ENCODE results near the gene ARHGAP12.

ARHGAP12 gene

DNA sequence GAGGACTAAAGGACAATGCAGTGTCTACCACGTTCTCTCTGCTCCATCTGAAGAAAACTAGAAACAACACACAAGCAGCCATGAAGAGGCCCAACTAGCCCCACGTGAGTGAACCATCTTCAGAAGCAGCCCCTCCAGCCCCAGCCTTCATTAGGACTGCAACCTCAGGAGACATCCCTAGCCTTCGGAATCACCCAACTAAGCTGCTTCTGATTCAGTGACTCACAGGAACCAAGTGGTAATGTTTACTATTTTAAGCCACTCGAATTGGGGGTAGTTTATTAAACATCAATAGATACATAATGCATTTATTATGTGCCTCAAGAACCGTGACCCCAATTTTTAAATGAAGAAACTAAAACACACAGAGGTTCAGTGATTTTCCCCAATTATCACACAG lies 22.6 kb downstream of the ARHGAP12 start:
- no peak overlapping the region for H3K4me3 ChIP-seq (ENCODE audit: low read depth, low read length)
- no peaks in the 10 kb centered on the region for H3K4me1 ChIP-seq (ENCODE audit: control insufficient read depth, insufficient read depth, low read length)
- H3K36me3 ChIP-seq (ENCODE audit: control insufficient read depth in 2 of 2, insufficient read depth in 1 of 2, low read length in 2 of 2): peaks cover 4 to 13% of the 10 kb centered on the region in 2 experiments; a peak in 2 of 3 replicates
- no peaks in the 10 kb centered on the region for H3K9me3 ChIP-seq (ENCODE audit: control insufficient read depth, insufficient read depth, low read depth, low read length)
- ChIA-PET CTCF (no interaction called here), POLR2A (no interaction called here)
- H3K27ac ChIP-seq (ENCODE audit: extremely low read depth, low read depth, low read length): no peak overlapping the region
- no peak for TF ChIP-seq ZBTB21 (tag by site-specific recombination; IDR thresholded peaks at IDR 0.05)
- TF ChIP-seq ZNF211 (tag by site-specific recombination; IDR thresholded peaks at IDR 0.05; ENCODE audit: low read depth): no peak

DNA sequence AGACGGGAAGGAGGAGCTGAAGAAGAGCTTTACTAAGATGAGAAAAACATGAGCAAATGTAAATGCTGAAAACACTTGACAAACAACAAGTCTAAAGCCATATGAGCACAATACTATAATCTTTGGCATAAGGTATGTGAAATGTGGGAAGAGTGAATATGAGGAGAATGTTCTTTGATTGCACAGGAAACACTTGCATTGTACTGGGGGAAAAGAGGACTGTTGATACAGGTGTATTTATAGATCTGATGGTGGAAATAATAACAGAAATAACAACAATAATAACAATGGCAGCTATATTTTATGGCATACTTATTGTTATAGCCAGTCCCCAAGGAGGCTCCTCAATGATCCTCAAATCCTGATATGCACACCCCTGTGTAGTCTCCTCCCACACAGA lies 23.0 kb downstream of the ARHGAP12 start:
- H3K27ac ChIP-seq (ENCODE audit: extremely low read depth, low read depth, low read length): no peak overlapping the region
- H3K4me1 ChIP-seq (ENCODE audit: control insufficient read depth, insufficient read depth, low read length): no peaks in the 10 kb centered on the region
- TF ChIP-seq ZNF350 (tag by site-specific recombination; IDR thresholded peaks at IDR 0.05) (no peak), ZNF596 (tag by site-specific recombination; IDR thresholded peaks at IDR 0.05) (no peak), PRDM1 (tag by site-specific recombination; IDR thresholded peaks at IDR 0.05) (no peak), ZNF133 (tag by site-specific recombination; IDR thresholded peaks at IDR 0.05) (no peak), ZNF302 (tag by site-specific recombination; IDR thresholded peaks at IDR 0.05; ENCODE audit: low read depth) (no peak), ZNF792 (tag by site-specific recombination; IDR thresholded peaks at IDR 0.05) (no peak)
- TF ChIP-seq, protein P1, sequence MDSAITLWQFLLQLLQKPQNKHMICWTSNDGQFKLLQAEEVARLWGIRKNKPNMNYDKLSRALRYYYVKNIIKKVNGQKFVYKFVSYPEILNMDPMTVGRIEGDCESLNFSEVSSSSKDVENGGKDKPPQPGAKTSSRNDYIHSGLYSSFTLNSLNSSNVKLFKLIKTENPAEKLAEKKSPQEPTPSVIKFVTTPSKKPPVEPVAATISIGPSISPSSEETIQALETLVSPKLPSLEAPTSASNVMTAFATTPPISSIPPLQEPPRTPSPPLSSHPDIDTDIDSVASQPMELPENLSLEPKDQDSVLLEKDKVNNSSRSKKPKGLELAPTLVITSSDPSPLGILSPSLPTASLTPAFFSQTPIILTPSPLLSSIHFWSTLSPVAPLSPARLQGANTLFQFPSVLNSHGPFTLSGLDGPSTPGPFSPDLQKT (IDR thresholded peaks at IDR 0.05; ENCODE audit: borderline replicate concordance, low read depth, low read length): no peak
- ChIA-PET CTCF (no interaction called here), POLR2A (no interaction called here)
- H3K4me3 ChIP-seq (ENCODE audit: low read depth, low read length): no peak overlapping the region
- H3K36me3 ChIP-seq (ENCODE audit: control insufficient read depth in 2 of 2, insufficient read depth in 1 of 2, low read length in 2 of 2): peaks cover 5 to 13% of the 10 kb centered on the region in 2 experiments; a peak in 2 of 3 replicates
- no peaks in the 10 kb centered on the region for H3K9me3 ChIP-seq (ENCODE audit: control insufficient read depth, insufficient read depth, low read depth, low read length)

DNA sequence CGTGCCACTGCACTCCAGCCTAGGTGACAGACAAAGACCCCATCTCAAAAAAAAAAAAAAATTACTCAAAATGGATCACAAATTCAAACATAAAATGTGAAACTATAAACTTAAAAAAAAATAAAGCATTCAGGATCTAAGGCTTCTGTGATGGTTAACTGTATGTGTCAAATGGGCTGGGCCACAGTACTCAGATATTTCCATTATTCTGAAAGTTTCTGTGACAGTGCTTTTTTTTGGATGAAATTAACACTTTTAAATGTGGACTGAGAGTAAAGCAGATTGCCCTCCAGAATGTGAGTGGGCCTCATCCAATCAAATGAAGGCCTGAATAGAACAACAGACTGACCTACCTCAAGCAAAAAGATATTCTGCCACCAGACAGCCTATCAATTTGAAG lies 26.0 kb downstream of the ARHGAP12 start:
- Histone ChIP-seq H3K9me3 (ENCODE audit: control insufficient read depth, insufficient read depth, low read depth, low read length) (no peaks in the 10 kb centered on the region), H3K4me3 (ENCODE audit: low read depth, low read length) (no peak overlapping the region), H3K4me1 (ENCODE audit: control insufficient read depth, insufficient read depth, low read length) (peaks cover under 1% of the 10 kb centered on the region; the same call in 1 of the 2 replicates), H3K36me3 (ENCODE audit: control insufficient read depth in 2 of 2, insufficient read depth in 1 of 2, low read length in 2 of 2) (peaks cover 4 to 5% of the 10 kb centered on the region in 2 experiments), H3K27ac (ENCODE audit: extremely low read depth, low read depth, low read length) (no peak overlapping the region)
- POLR2A ChIA-PET: no interaction called here
- TF ChIP-seq ZNF596 (tag by site-specific recombination; IDR thresholded peaks at IDR 0.05) (no peak), MYNN (tag by site-specific recombination; IDR thresholded peaks at IDR 0.05; ENCODE audit: borderline replicate concordance) (no peak)
- CTCF ChIA-PET: interaction anchor here (0.6 kb wide), 1 partner anchor 285 kb away, joined by 3 read pairs; no protein-coding TSS in a partner anchor

DNA sequence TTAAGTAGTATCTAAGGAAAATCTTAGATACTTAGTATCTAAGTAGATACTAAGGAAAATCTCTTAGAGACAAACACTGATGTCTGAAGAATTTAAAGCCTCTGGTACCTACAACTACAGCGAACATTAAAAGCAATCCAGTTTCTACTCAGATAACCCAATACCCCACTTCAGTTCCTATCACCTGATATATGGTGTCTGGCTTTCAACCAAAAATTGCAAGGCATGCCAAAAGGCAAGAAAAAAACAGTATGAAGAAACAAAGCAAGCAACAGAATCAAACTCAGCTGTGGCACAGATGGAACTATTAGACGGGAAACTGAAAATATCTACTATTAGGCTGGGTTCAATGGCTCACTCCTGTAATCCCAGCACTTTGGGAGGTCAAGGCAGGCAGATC lies 31.1 kb downstream of the ARHGAP12 start:
- Histone ChIP-seq H3K36me3 (ENCODE audit: control insufficient read depth in 2 of 2, insufficient read depth in 1 of 2, low read length in 2 of 2) (peaks cover 0 to 5% of the 10 kb centered on the region in 2 experiments; a peak in 2 of 3 replicates), H3K27ac (ENCODE audit: extremely low read depth, low read depth, low read length) (no peak overlapping the region), H3K4me3 (ENCODE audit: low read depth, low read length) (no peak overlapping the region), H3K4me1 (ENCODE audit: control insufficient read depth, insufficient read depth, low read length) (peaks cover 12% of the 10 kb centered on the region), H3K9me3 (ENCODE audit: control insufficient read depth, insufficient read depth, low read depth, low read length) (no peaks in the 10 kb centered on the region)
- ChIA-PET CTCF (no interaction called here), POLR2A (no interaction called here)
- TF ChIP-seq, protein P2, sequence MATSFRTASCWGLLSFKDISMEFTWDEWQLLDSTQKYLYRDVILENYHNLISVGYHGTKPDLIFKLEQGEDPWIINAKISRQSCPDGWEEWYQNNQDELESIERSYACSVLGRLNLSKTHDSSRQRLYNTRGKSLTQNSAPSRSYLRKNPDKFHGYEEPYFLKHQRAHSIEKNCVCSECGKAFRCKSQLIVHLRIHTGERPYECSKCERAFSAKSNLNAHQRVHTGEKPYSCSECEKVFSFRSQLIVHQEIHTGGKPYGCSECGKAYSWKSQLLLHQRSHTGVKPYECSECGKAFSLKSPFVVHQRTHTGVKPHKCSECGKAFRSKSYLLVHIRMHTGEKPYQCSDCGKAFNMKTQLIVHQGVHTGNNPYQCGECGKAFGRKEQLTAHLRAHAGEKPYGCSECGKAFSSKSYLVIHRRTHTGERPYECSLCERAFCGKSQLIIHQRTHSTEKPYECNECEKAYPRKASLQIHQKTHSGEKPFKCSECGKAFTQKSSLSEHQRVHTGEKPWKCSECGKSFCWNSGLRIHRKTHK (tag by site-specific recombination; IDR thresholded peaks at IDR 0.05): peak; percentile 26; the same call in 1 of the 2 replicates
- TF ChIP-seq ZNF837 (tag by site-specific recombination; IDR thresholded peaks at IDR 0.05): no peak

DNA sequence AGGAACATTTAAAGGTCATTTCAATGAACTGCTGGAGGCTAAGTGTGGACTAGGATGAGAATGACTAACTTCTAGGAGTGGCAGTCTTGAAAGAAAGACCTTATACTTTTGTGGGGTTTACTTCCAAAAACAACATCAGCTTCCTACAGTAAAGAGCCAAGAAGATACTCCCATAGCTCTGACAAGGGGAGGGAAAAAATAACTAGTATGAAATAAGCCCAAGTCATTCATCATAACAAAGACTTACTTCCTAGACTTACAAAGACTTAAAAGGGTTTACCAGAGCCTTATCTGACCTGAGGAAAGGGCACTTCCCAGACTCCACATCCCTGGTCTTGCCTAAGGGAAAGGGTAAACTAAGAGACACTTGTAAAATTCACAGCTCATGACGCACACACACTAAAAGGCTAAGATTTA lies 31.7 kb downstream of the ARHGAP12 start:
- Histone ChIP-seq H3K4me3 (ENCODE audit: low read depth, low read length) (no peak overlapping the region), H3K27ac (ENCODE audit: extremely low read depth, low read depth, low read length) (no peak overlapping the region), H3K9me3 (ENCODE audit: control insufficient read depth, insufficient read depth, low read depth, low read length) (no peaks in the 10 kb centered on the region), H3K4me1 (ENCODE audit: control insufficient read depth, insufficient read depth, low read length) (peaks cover 12% of the 10 kb centered on the region), H3K36me3 (ENCODE audit: control insufficient read depth in 2 of 2, insufficient read depth in 1 of 2, low read length in 2 of 2) (peaks cover 0 to 5% of the 10 kb centered on the region in 2 experiments; a peak in 2 of 3 replicates)
- ChIA-PET CTCF (interaction anchor here (1.4 to 1.5 kb wide), 2 partner anchors 33 to 1257 kb away, joined by 4 read pairs; no protein-coding TSS in a partner anchor), POLR2A (interaction anchor here (0.6 kb wide), 1 partner anchor 75 kb away, joined by 3 read pairs; no protein-coding TSS in a partner anchor)
- no peak for TF ChIP-seq ZNF133 (tag by site-specific recombination; IDR thresholded peaks at IDR 0.05)
- TF ChIP-seq ZNF558 (tag by site-specific recombination; IDR thresholded peaks at IDR 0.05): no peak
- no peak for TF ChIP-seq SCRT2 (tag by site-specific recombination; IDR thresholded peaks at IDR 0.05)
- TF ChIP-seq ZNF184 (tag by site-specific recombination; IDR thresholded peaks at IDR 0.05): no peak
- TF ChIP-seq, protein P3, sequence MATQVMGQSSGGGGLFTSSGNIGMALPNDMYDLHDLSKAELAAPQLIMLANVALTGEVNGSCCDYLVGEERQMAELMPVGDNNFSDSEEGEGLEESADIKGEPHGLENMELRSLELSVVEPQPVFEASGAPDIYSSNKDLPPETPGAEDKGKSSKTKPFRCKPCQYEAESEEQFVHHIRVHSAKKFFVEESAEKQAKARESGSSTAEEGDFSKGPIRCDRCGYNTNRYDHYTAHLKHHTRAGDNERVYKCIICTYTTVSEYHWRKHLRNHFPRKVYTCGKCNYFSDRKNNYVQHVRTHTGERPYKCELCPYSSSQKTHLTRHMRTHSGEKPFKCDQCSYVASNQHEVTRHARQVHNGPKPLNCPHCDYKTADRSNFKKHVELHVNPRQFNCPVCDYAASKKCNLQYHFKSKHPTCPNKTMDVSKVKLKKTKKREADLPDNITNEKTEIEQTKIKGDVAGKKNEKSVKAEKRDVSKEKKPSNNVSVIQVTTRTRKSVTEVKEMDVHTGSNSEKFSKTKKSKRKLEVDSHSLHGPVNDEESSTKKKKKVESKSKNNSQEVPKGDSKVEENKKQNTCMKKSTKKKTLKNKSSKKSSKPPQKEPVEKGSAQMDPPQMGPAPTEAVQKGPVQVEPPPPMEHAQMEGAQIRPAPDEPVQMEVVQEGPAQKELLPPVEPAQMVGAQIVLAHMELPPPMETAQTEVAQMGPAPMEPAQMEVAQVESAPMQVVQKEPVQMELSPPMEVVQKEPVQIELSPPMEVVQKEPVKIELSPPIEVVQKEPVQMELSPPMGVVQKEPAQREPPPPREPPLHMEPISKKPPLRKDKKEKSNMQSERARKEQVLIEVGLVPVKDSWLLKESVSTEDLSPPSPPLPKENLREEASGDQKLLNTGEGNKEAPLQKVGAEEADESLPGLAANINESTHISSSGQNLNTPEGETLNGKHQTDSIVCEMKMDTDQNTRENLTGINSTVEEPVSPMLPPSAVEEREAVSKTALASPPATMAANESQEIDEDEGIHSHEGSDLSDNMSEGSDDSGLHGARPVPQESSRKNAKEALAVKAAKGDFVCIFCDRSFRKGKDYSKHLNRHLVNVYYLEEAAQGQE (tag by site-specific recombination; IDR thresholded peaks at IDR 0.05): no peak
- TF ChIP-seq ZEB2 (tag by site-specific recombination; IDR thresholded peaks at IDR 0.05): no peak
